Measurements from ENCODE around the gene DIPK1C. TPM values are rescaled to one million over a fixed set of nuclear protein-coding genes. Genes with fewer than 3 reads are reported as not detected.

DIPK1C gene
- total RNA-seq, 1 donor from 2014 or later, result not detected

GRCh38 chr18:74389991-74390390 is 67.1 kb downstream of the DIPK1C start:
- Mint-ChIP-seq H3K4me1 (ENCODE audit: low read depth) (no peaks in the 10 kb centered on the region), H3K36me3 (ENCODE audit: low read depth) (no peaks in the 10 kb centered on the region), H3K9me3 (ENCODE audit: low read depth) (peaks cover 4% of the 10 kb centered on the region), H3K27me3 (ENCODE audit: low read depth) (peaks cover 15% of the 10 kb centered on the region), H3K27ac (ENCODE audit: unreplicated experiment) (no peak overlapping the region), H3K4me3 (ENCODE audit: unreplicated experiment) (no peak overlapping the region)
- no peak for TF ChIP-seq CTCF (IDR thresholded peaks at IDR 0.05)
- DNase-seq (ENCODE audit: low spot score), result no peak

GRCh38 chr18:74389171-74389927 is 67.8 kb downstream of the DIPK1C start:
- no peaks in the 10 kb centered on the region for H3K36me3 Mint-ChIP-seq (ENCODE audit: low read depth)
- peaks cover 15% of the 10 kb centered on the region for H3K27me3 Mint-ChIP-seq (ENCODE audit: low read depth)
- no peak for DNase-seq (ENCODE audit: low spot score)
- H3K4me3 Mint-ChIP-seq (ENCODE audit: unreplicated experiment), result no peak overlapping the region
- no peaks in the 10 kb centered on the region for H3K4me1 Mint-ChIP-seq (ENCODE audit: low read depth)
- H3K27ac Mint-ChIP-seq (ENCODE audit: unreplicated experiment), result no peak overlapping the region
- H3K9me3 Mint-ChIP-seq (ENCODE audit: low read depth), result no peaks in the 10 kb centered on the region
- no peak for TF ChIP-seq CTCF (IDR thresholded peaks at IDR 0.05)

GRCh38 chr18:74388227-74388626 is 68.9 kb downstream of the DIPK1C start:
- no peaks in the 10 kb centered on the region for H3K9me3 Mint-ChIP-seq (ENCODE audit: low read depth)
- no peak for TF ChIP-seq CTCF (IDR thresholded peaks at IDR 0.05)
- no peaks in the 10 kb centered on the region for H3K4me1 Mint-ChIP-seq (ENCODE audit: low read depth)
- no peak for DNase-seq (ENCODE audit: low spot score)
- H3K36me3 Mint-ChIP-seq (ENCODE audit: low read depth), result no peaks in the 10 kb centered on the region
- H3K27ac Mint-ChIP-seq (ENCODE audit: unreplicated experiment), result no peak overlapping the region
- H3K27me3 Mint-ChIP-seq (ENCODE audit: low read depth), result peaks cover 8% of the 10 kb centered on the region
- H3K4me3 Mint-ChIP-seq (ENCODE audit: unreplicated experiment), result no peak overlapping the region

GRCh38 chr18:74387383-74387782 is 69.7 kb downstream of the DIPK1C start:
- Mint-ChIP-seq H3K36me3 (ENCODE audit: low read depth) (no peaks in the 10 kb centered on the region), H3K9me3 (ENCODE audit: low read depth) (no peaks in the 10 kb centered on the region), H3K27ac (ENCODE audit: unreplicated experiment) (no peak overlapping the region), H3K27me3 (ENCODE audit: low read depth) (peaks cover 5% of the 10 kb centered on the region), H3K4me3 (ENCODE audit: unreplicated experiment) (no peak overlapping the region), H3K4me1 (ENCODE audit: low read depth) (no peaks in the 10 kb centered on the region)
- TF ChIP-seq CTCF (IDR thresholded peaks at IDR 0.05), result no peak
- DNase-seq (ENCODE audit: low spot score), result no peak

Other genes starting within 250 kb of the DIPK1C start
- 29.9 to 30.7 TPM (median 30.1 TPM) in 3 replicates for gene CYB5A, start 165.3 kb downstream of the DIPK1C start, total RNA-seq
- gene C18orf63, start 141.5 kb downstream of the DIPK1C start, total RNA-seq, result not detected in 3 replicates
- gene CNDP2, start 39.1 kb upstream of the DIPK1C start, total RNA-seq, result 57.7 to 64.6 TPM (median 58.6 TPM) in 3 replicates
- gene CNDP1, start 77.2 kb upstream of the DIPK1C start, total RNA-seq, result 0.22 TPM in 1 of 3 replicates, not detected in the others
- gene ZNF407, start 140.6 kb upstream of the DIPK1C start, total RNA-seq, result 9.5 to 15.3 TPM (median 10.4 TPM) in 3 replicates